WTC11 (cell line): Measurements from ENCODE around the gene COBL. TPM values are rescaled to one million over a fixed set of nuclear protein-coding genes. Genes with fewer than 3 reads are reported as not detected.

Source experiments
- ATAC-seq: fragments of 200-7000 bp; cut with Tn5 transposase; 2 replicates; pipeline ENCODE4 v1.10.0; 2021; ENCODE audit warnings: mild to moderate bottlenecking, moderate library complexity
- CTCF ChIA-PET: fragments of 300-600 bp; sonication (Branson Sonifier 250); formaldehyde crosslinking; loops from one replicate; lab custom pipeline; 2021; ENCODE audit warnings: antibody characterized with exemption; lab: Charles Lee
- POLR2A ChIA-PET: fragments of 350-600 bp; sonication (Branson Sonifier 250); formaldehyde crosslinking; loops from one replicate; lab custom pipeline; 2021; ENCODE audit warnings: antibody characterized with exemption; lab: Charles Lee
- DNase-seq: peaks from one replicate; pipeline ENCODE4 v3.0.0; 2021; ENCODE audit warnings: low spot score
- H3K27ac Mint-ChIP-seq: 2 replicates; pipeline ENCODE4 v1.8.0; 2021; ENCODE audit warnings: mixed read lengths
- H3K27me3 Mint-ChIP-seq: 2 replicates; pipeline ENCODE4 v1.8.0; 2021; ENCODE audit warnings: low read depth, mild to moderate bottlenecking, moderate library complexity, mixed read lengths
- H3K36me3 Mint-ChIP-seq: 2 replicates; pipeline ENCODE4 v1.8.0; 2021; ENCODE audit warnings: mixed read lengths
- H3K4me1 Mint-ChIP-seq: 2 replicates; pipeline ENCODE4 v1.8.0; 2022; ENCODE audit warnings: mixed read lengths
- H3K4me3 Mint-ChIP-seq: 2 replicates; pipeline ENCODE4 v1.8.0; 2021; ENCODE audit warnings: mild to moderate bottlenecking, moderate library complexity, mixed read lengths
- H3K9me3 Mint-ChIP-seq: 2 replicates; pipeline ENCODE4 v1.8.0; 2021; ENCODE audit warnings: mixed read lengths
- AR ChIP-seq: fragments of 250-450 bp; sonication (Bioruptor Pico); IDR thresholded peaks from 2 replicates; pipeline ENCODE4 v1.9.0; 2021; ENCODE audit warnings: mild to moderate bottlenecking
- ATF1 ChIP-seq: sonication (generic); formaldehyde crosslinking; IDR thresholded peaks from 2 replicates; pipeline ENCODE4 v1.8.1; 2023; ENCODE audit warnings: mild to moderate bottlenecking, moderate library complexity, missing genetic modification reagents
- ATF3 ChIP-seq: sonication (generic); formaldehyde crosslinking; conservative IDR thresholded peaks from 2 replicates; pipeline ENCODE4 v1.8.1; 2022; ENCODE audit warnings: mild to moderate bottlenecking, missing genetic modification reagents
- CBFB ChIP-seq: sonication (generic); formaldehyde crosslinking; IDR thresholded peaks from 2 replicates; pipeline ENCODE4 v1.8.1; 2022; ENCODE audit warnings: mild to moderate bottlenecking, low read depth, missing genetic modification reagents
- ESRRA ChIP-seq: sonication (generic); formaldehyde crosslinking; IDR thresholded peaks from 2 replicates; pipeline ENCODE4 v1.8.1; 2022; ENCODE audit warnings: mild to moderate bottlenecking, missing genetic modification reagents, borderline replicate concordance
- FOXK1 ChIP-seq: sonication (generic); formaldehyde crosslinking; IDR thresholded peaks from 2 replicates; pipeline ENCODE4 v1.8.0; 2022; ENCODE audit warnings: mild to moderate bottlenecking, moderate library complexity, missing genetic modification reagents
- GRHL2 ChIP-seq: fragments of 250-450 bp; sonication (Bioruptor Pico); IDR thresholded peaks from 2 replicates; pipeline ENCODE4 v1.8.0; 2022; ENCODE audit warnings: mild to moderate bottlenecking, moderate library complexity; ENCODE audit not compliant: insufficient replicate concordance, severe bottlenecking
- JUN ChIP-seq: sonication (generic); formaldehyde crosslinking; IDR thresholded peaks from 2 replicates; pipeline ENCODE4 v1.8.0; 2023; ENCODE audit warnings: mild to moderate bottlenecking, missing genetic modification reagents
- NR2C2 ChIP-seq: sonication (generic); formaldehyde crosslinking; IDR thresholded peaks from 2 replicates; pipeline ENCODE4 v1.8.0; 2022; ENCODE audit warnings: mild to moderate bottlenecking, missing genetic modification reagents
- PREB ChIP-seq: sonication (generic); formaldehyde crosslinking; IDR thresholded peaks from 2 replicates; pipeline ENCODE4 v1.8.1; 2022; ENCODE audit warnings: mild to moderate bottlenecking, missing genetic modification reagents, moderate library complexity, borderline replicate concordance
- RORB ChIP-seq: fragments of 250-450 bp; sonication (Bioruptor Pico); IDR thresholded peaks from 2 replicates; pipeline ENCODE4 v1.9.0; 2021; ENCODE audit warnings: mild to moderate bottlenecking
- SP1 ChIP-seq: sonication (generic); formaldehyde crosslinking; conservative IDR thresholded peaks from 2 replicates; pipeline ENCODE4 v1.8.1; 2022; ENCODE audit warnings: missing genetic modification reagents
- TEAD1 ChIP-seq: sonication (generic); formaldehyde crosslinking; IDR thresholded peaks from 2 replicates; pipeline ENCODE4 v1.8.0; 2022; ENCODE audit warnings: mild to moderate bottlenecking, missing genetic modification reagents
- ZNF219 ChIP-seq: sonication (generic); formaldehyde crosslinking; IDR thresholded peaks from 2 replicates; pipeline ENCODE4 v1.8.0; 2023; ENCODE audit warnings: missing genetic modification reagents, mild to moderate bottlenecking, borderline replicate concordance
- ZNF423 ChIP-seq: fragments of 250-450 bp; sonication (Bioruptor Pico); IDR thresholded peaks from 2 replicates; pipeline ENCODE4 v2.1.2; 2022; ENCODE audit warnings: mild to moderate bottlenecking, moderate library complexity
- ZNF425 ChIP-seq: fragments of 250-450 bp; sonication (Bioruptor Pico); conservative IDR thresholded peaks from 2 replicates; pipeline ENCODE4 v1.9.0; 2021; ENCODE audit warnings: mild to moderate bottlenecking
- total RNA-seq: library from RNA; stranded (reverse); gene quantifications from 3 replicates; pipeline ENCODE4 v1.2.3, GENCODE V29; 2021
- TF ChIP-seq, protein P1 (sequence below): fragments of 200-600 bp; IDR thresholded peaks from 2 replicates; pipeline ENCODE4 v1.8.0; 2022; ENCODE audit warnings: antibody characterized with exemption
- TF ChIP-seq, protein P2 (sequence below): sonication (generic); formaldehyde crosslinking; IDR thresholded peaks from 2 replicates; pipeline ENCODE4 v1.8.0; 2023; ENCODE audit warnings: missing genetic modification reagents
- TF ChIP-seq, protein P3 (sequence below): sonication (generic); formaldehyde crosslinking; IDR thresholded peaks from 2 replicates; pipeline ENCODE4 v1.8.1; 2022; ENCODE audit warnings: mild to moderate bottlenecking, moderate library complexity, missing genetic modification reagents
- TF ChIP-seq, protein P4 (sequence below): sonication (generic); formaldehyde crosslinking; IDR thresholded peaks from 2 replicates; pipeline ENCODE4 v1.8.1; 2022; ENCODE audit warnings: low read depth, missing genetic modification reagents, borderline replicate concordance

COBL gene
- total RNA-seq, 1 experiment from 2014 or later = 36.5 TPM

DNA sequence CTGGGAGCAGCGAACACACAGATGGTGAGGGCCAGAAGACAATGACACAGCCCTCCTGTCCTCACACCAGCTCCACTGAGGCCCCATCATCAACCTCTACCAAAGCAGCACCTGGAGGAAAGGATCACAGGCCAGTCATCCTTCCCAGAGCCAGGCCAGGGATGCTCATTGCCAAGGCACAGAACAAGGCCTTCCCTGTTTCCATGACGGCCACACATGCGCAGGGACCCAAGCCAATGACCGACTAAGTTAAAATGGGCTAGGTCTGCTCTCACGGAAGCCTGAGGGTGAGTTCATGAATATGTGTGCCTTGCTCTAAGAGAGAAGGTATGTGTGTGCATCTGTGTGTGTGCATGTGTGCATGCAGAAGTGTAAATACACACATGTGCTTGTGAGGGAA lies 39.6 kb downstream of the COBL start:
- H3K9me3 Mint-ChIP-seq = no peaks in the 10 kb centered on the region
- H3K4me3 Mint-ChIP-seq = no peak overlapping the region
- ATAC-seq = no peak
- POLR2A ChIA-PET = no interaction called here
- H3K27me3 Mint-ChIP-seq = no peaks in the 10 kb centered on the region
- peak overlapping the region; percentile 83; the same call in 1 of the 2 replicates for H3K27ac Mint-ChIP-seq
- no peak for TF ChIP-seq ATF1
- TF ChIP-seq, protein P1, sequence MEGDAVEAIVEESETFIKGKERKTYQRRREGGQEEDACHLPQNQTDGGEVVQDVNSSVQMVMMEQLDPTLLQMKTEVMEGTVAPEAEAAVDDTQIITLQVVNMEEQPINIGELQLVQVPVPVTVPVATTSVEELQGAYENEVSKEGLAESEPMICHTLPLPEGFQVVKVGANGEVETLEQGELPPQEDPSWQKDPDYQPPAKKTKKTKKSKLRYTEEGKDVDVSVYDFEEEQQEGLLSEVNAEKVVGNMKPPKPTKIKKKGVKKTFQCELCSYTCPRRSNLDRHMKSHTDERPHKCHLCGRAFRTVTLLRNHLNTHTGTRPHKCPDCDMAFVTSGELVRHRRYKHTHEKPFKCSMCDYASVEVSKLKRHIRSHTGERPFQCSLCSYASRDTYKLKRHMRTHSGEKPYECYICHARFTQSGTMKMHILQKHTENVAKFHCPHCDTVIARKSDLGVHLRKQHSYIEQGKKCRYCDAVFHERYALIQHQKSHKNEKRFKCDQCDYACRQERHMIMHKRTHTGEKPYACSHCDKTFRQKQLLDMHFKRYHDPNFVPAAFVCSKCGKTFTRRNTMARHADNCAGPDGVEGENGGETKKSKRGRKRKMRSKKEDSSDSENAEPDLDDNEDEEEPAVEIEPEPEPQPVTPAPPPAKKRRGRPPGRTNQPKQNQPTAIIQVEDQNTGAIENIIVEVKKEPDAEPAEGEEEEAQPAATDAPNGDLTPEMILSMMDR = no peak
- no peak for TF ChIP-seq RORB (CRISPR knock-in tag)
- TF ChIP-seq ZNF423 (CRISPR knock-in tag) = no peak
- no peak for TF ChIP-seq JUN (CRISPR knock-in tag)
- TF ChIP-seq CBFB (CRISPR knock-in tag) = no peak
- no peak for TF ChIP-seq AR (CRISPR knock-in tag)
- TF ChIP-seq ZNF219 (CRISPR knock-in tag) = no peak
- no peak for TF ChIP-seq TEAD1 (CRISPR knock-in tag)
- TF ChIP-seq, protein P2, sequence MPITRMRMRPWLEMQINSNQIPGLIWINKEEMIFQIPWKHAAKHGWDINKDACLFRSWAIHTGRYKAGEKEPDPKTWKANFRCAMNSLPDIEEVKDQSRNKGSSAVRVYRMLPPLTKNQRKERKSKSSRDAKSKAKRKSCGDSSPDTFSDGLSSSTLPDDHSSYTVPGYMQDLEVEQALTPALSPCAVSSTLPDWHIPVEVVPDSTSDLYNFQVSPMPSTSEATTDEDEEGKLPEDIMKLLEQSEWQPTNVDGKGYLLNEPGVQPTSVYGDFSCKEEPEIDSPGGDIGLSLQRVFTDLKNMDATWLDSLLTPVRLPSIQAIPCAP (CRISPR knock-in tag) = no peak
- TF ChIP-seq ESRRA (CRISPR knock-in tag) = no peak
- no peak for TF ChIP-seq GRHL2 (CRISPR knock-in tag)
- TF ChIP-seq FOXK1 (CRISPR knock-in tag) = no peak
- TF ChIP-seq, protein P3, sequence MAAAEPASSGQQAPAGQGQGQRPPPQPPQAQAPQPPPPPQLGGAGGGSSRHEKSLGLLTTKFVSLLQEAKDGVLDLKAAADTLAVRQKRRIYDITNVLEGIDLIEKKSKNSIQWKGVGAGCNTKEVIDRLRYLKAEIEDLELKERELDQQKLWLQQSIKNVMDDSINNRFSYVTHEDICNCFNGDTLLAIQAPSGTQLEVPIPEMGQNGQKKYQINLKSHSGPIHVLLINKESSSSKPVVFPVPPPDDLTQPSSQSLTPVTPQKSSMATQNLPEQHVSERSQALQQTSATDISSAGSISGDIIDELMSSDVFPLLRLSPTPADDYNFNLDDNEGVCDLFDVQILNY (CRISPR knock-in tag) = no peak
- TF ChIP-seq, protein P4, sequence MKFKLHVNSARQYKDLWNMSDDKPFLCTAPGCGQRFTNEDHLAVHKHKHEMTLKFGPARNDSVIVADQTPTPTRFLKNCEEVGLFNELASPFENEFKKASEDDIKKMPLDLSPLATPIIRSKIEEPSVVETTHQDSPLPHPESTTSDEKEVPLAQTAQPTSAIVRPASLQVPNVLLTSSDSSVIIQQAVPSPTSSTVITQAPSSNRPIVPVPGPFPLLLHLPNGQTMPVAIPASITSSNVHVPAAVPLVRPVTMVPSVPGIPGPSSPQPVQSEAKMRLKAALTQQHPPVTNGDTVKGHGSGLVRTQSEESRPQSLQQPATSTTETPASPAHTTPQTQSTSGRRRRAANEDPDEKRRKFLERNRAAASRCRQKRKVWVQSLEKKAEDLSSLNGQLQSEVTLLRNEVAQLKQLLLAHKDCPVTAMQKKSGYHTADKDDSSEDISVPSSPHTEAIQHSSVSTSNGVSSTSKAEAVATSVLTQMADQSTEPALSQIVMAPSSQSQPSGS (CRISPR knock-in tag) = no peak
- TF ChIP-seq PREB (CRISPR knock-in tag) = no peak
- no peak for TF ChIP-seq SP1
- no peak for TF ChIP-seq ZNF425 (CRISPR knock-in tag)
- no peak for TF ChIP-seq NR2C2 (CRISPR knock-in tag)
- no peak for TF ChIP-seq ATF3 (CRISPR knock-in tag)
- DNase-seq = no peak
- H3K4me1 Mint-ChIP-seq = peaks cover 43% of the 10 kb centered on the region
- H3K36me3 Mint-ChIP-seq = no peaks in the 10 kb centered on the region
- CTCF ChIA-PET = interaction anchor here (1.1 to 2.0 kb wide), 5 partner anchors 8 to 90 kb away, joined by 3 to 10 read pairs (median 6); no protein-coding TSS in a partner anchor
